ENCODE results near the gene SH3RF3.

DNA sequence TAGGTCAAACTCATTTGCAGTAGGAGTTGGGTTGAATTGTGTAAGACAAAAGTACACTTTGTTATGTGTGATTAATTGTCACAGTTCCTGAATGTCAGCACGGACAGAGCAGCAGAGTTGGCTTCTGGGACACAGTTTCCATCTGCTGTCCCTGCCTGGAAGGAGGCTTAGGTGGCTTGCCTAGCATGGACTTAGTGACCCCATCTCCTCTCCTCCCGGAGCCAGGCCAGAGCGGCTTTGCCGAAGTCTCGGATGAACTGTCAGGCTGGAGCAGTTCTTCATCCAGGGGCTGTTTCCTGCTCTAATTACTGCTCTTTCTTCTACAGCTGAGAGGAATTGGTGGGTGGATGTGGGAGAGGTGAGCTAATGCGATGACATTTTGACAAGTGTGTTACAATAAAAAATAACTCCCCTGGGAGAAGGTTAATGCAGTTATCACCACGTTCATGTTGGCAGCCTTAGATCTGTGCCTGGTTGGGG lies 102.0 kb downstream of the SH3RF3 start:
- TF ChIP-seq, protein P1, sequence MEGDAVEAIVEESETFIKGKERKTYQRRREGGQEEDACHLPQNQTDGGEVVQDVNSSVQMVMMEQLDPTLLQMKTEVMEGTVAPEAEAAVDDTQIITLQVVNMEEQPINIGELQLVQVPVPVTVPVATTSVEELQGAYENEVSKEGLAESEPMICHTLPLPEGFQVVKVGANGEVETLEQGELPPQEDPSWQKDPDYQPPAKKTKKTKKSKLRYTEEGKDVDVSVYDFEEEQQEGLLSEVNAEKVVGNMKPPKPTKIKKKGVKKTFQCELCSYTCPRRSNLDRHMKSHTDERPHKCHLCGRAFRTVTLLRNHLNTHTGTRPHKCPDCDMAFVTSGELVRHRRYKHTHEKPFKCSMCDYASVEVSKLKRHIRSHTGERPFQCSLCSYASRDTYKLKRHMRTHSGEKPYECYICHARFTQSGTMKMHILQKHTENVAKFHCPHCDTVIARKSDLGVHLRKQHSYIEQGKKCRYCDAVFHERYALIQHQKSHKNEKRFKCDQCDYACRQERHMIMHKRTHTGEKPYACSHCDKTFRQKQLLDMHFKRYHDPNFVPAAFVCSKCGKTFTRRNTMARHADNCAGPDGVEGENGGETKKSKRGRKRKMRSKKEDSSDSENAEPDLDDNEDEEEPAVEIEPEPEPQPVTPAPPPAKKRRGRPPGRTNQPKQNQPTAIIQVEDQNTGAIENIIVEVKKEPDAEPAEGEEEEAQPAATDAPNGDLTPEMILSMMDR (IDR thresholded peaks at IDR 0.05): no peak
- no peak for TF ChIP-seq POLR2A (IDR thresholded peaks at IDR 0.05)
